Stimulated activated CD8-positive, alpha-beta memory T cell treated with anti-CD3 and anti-CD28 coated beads, Interleukin-4, amount 100 ng/mL, for 24 hours (primary cell): ENCODE results near the gene CHPF.

Source experiments
- DNase-seq: peaks from one replicate; pipeline ENCODE4 v3.0.0-alpha.2; 2020; ENCODE audit warnings: low read depth

The CHPF gene, protein sequence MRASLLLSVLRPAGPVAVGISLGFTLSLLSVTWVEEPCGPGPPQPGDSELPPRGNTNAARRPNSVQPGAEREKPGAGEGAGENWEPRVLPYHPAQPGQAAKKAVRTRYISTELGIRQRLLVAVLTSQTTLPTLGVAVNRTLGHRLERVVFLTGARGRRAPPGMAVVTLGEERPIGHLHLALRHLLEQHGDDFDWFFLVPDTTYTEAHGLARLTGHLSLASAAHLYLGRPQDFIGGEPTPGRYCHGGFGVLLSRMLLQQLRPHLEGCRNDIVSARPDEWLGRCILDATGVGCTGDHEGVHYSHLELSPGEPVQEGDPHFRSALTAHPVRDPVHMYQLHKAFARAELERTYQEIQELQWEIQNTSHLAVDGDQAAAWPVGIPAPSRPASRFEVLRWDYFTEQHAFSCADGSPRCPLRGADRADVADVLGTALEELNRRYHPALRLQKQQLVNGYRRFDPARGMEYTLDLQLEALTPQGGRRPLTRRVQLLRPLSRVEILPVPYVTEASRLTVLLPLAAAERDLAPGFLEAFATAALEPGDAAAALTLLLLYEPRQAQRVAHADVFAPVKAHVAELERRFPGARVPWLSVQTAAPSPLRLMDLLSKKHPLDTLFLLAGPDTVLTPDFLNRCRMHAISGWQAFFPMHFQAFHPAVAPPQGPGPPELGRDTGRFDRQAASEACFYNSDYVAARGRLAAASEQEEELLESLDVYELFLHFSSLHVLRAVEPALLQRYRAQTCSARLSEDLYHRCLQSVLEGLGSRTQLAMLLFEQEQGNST

DNA sequence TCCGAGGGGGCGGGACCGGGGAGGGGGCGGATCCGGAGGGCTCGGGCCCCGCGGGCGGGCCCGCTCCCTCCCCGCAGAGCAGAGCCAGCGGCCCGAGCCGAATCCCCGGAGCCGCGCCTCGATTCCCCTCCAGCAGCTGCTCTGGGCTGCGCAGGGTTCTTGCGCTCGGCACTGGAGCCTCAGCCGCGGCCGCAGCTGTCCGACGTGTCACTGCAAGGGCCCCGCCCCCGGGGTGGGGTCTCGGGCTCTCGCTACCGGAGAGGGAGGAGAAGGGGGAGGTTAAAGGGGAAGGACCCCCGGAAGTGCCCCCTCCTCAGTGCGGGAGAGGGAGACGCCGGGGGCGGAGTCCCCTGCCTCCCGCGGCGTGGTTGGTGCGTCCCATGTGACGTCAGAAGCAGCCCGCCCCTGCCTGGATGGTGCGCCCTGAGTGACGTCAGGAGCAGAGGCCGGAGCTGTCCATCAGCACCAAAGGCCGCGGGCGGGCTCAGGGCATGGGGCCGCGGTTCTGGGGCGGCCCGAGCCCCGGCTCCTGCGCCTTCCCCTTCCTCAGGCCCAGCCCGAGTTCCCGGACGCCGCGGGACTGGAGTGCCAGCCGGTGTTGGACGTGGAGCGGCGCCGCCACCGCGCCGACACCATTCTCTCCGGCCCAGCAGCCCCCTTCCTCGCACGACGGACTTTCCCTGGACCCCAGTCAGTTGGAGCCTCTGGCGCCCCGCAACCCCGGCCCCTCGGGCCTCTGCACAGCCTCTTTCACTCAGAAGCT, at the start of gene CHPF, which contains the start of gene TMEM198:
Gene CHPF (minus strand): TSS at position 214 of the 763 bp plus-strand sequence. CDS start 271 bp downstream, outside the sequence.
Gene TMEM198 (plus strand): TSS at position 433 of the 763 bp plus-strand sequence. CDS start 700 bp downstream, outside the sequence.
- DNase-seq = peak; percentile 90

DNA sequence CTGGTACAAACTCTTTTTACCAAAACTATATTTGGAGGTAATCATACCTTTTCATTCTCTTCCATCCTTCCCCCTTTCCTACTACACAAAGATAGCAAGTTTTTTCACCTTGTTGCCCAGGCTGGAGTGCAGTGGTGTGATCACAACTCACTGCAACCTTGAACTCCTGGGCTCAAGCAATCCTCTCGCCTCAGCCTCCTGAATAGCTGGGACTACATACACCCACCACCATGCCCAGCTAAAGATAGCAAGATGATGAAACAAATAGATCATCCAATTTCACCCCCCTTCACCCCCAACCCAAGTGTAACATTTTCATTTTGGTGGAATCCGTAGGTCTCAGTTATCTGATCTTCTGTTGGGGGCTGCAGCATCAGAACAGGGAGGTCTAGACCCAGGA, 49.5 kb upstream of the CHPF start:
- DNase-seq = no peak

DNA sequence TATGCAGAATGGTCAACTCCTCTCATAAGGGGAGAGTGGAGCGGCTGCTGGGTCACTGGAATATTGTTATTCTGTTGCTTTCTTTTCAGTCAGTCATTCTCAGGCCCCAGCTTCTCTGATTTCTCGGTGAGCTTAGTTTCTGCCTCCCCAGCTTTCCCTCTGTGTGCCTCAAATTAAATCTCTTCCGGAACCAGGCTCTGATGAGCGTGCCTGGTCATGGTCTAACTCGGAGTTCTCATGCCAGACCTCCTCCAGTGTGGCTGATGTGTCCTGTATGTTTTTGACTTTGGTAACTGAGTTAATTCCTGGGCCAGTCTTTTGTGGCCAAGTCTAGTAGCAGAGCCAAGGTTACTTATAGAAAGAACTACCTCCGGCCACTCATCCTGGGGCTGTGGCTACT, 49.1 kb upstream of the CHPF start:
- no peak for DNase-seq

DNA sequence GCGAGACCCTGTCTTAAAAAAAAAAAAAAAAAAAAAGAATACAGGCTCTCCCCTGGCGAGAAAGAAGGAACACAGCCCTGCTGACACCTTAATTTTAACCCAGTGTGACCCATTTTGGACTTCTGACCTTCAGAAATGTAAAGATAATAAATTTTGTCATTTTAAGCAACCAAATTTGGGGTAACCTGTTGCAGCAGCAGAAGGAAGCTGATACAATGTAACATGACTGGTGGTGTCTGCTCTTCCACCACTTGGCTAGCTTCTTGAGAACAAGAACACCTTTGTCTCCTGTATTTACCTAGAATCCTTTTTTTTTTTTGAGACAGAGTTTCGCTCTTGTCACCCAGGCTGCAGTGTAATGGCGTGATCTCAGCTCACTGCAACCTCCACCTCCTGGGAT, 47.5 kb upstream of the CHPF start:
- no peak for DNase-seq

DNA sequence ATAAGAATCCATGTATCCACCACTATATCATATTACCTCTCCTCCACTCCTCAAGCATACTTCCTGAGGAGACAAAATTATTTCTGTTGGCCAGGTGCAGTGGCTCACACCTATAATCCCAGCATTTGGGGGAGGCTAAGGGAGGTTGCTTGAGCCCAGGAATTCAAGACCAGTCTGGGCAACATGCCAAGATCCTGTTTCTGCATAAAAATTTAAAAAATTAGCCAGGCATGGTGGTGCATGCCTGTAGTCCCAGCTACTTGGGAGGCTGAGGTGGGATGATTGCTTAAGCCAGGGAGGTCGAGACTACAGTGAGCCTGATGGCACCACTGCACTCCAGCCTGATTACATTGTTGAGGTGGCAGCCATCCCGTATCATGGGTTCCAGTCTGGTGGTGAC, 37.7 kb upstream of the CHPF start:
- no peak for DNase-seq

DNA sequence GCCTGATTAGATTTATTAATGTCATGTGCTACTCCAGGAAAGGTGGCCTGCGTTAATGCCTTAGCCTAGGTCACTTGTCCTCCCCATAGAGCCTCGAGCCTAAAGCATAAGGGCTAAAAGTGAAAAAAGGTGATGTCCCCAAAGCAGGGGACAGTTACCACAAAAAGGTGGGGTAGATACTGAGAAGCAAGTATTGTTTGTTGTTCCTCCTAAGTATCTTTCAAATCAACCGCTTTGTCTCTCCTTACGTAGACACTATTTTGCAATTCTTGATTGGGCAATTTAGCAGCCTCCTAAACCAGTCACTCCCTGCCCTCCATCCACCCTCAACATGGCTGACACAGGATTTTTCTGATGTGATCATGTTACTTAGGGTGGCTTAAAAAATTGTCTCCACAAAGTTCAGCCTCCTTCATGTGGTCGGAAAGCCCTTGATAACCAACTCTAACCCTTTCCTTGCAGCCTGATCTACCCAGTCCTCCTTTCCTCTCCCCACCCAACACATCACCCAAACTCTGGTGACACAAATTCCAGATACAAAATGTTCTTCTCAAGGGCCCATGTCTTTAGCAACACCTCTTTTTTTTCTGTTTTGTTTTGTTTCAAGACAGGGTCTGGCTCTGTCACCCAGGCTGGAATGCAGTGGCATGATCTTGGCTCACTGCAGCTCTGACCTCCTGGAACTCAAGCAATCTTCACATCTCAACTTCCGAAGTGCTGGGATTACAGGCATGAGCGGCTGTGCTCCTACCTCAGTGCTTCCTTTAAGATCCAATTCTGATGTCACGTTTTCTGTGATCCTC, 35.4 kb upstream of the CHPF start:
- no peak for DNase-seq

DNA sequence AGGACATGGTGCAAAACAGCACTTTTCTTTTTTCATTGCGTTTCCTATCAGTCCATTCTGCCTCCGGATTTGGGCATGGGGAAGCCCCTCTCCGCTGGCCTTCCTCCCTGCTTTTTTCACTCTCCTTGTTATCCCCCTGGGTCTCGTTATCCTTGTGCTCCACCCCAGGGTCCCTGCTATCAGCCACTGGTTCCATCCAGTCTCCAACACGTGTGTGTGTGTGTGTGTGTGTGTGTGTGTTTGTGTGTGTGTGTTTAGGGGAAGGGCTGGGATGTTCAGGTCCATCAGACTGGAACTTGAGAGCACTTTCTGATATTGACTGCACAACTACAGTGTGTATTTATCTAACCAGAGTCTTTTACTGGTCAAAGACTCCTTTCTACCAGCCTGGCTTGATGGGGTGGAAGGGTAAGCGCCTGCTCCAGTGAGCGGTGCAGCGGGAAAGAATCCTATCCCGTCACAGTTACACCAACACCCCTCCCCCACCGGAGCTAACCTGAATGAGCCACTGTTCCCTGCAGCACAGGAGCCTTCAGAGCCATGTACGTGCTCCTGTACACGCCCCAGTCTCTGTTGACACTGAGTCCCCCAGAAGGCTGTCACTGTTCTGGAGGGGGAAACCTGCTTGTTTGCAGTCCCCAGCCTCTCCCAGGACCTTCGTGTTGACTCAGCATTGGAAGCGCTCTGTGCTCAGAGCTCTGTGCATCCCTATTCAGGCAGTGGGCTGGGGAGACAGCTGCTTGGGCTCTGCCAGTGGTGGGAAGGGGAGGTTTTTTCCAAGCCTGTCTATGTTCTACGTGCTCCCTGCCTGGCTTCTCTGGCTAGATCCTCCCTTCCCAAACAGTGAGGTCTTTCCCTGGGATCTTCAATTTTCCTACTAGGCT, 33.1 kb upstream of the CHPF start:
- no peak for DNase-seq

DNA sequence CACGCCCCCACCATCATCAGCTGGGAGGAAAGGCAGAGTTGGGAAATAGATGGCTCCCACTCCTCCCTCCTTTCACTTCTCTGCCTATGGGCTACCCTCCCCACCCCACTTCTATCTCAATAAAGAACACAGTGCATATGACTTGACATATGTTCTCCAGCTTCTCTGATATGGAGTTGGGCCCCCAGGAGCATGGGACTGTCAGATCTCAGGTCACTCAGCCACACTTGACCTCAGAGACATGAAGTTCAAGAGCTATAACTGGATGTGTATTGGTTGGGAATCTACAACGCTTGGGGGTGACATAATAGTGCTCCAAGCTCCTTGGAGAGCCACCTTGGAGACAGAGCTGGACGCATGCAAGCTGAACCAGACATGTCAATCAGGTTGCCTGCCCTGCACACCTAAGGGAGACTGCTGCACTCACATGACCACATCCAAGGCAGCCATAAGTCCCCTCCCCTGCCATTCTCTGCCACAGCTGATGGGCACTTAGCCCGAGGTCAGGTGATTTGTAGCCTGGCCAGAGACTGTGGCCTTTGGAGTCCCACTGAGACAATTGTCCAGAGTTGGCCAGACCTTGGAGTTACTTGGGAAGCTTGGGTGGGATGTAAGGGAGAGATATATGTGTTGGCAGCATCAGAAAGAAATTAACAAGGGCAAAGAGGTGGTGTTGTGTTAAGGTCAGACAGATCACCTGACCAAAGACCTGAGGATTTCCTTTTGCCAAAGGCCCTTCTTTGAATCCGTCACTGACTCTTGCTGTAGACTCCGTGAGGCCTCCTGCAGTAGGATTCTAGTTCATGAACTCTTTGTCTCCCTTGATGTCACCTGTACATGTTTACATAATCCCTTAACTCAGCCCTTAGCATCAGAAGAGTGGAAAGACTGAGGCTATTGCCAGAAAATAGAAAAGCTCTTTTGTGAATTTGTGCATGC, 32.2 kb upstream of the CHPF start:
- no peak for DNase-seq

DNA sequence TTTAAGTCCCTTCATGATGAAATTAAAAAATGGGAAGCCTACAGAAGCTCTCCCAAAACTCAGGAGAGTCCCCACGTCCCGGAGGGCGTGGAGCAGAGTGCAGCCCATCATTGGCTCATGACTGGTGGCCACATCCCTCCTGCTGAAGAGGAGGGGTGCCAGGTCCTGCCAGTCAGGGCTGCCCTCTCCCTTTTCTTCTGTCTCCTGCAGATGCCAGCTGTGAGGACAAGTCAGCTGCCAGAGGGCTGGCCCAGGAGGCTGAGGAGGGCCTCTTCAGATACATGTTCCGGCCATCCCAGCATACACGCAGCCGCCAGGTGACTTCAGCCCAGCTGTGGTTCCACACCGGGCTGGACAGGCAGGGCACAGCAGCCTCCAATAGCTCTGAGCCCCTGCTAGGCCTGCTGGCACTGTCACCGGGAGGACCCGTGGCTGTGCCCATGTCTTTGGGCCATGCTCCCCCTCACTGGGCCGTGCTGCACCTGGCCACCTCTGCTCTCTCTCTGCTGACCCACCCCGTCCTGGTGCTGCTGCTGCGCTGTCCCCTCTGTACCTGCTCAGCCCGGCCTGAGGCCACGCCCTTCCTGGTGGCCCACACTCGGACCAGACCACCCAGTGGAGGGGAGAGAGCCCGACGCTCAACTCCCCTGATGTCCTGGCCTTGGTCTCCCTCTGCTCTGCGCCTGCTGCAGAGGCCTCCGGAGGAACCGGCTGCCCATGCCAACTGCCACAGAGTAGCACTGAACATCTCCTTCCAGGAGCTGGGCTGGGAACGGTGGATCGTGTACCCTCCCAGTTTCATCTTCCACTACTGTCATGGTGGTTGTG, 31.1 kb upstream of the CHPF start:
- DNase-seq = no peak

DNA sequence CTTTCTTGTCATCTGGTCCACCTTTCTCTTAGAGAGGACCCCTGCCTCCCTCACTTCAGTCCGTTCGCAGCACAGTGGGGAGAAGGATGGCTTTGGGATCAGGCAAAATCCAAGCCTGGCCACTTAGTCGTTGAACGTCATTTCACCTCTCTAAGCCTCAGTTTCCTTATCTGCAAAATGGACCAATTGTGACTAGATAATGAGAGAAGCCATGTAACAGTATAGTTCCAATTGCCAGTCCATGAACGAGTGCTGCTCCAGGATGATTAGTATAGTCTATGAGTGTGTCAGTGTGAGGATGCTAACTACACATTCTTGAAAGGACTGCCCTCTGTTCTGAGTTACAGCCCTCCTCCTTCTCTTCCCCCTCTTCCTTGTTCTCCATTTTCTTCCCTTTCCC, 29.6 kb upstream of the CHPF start:
- DNase-seq = no peak

DNA sequence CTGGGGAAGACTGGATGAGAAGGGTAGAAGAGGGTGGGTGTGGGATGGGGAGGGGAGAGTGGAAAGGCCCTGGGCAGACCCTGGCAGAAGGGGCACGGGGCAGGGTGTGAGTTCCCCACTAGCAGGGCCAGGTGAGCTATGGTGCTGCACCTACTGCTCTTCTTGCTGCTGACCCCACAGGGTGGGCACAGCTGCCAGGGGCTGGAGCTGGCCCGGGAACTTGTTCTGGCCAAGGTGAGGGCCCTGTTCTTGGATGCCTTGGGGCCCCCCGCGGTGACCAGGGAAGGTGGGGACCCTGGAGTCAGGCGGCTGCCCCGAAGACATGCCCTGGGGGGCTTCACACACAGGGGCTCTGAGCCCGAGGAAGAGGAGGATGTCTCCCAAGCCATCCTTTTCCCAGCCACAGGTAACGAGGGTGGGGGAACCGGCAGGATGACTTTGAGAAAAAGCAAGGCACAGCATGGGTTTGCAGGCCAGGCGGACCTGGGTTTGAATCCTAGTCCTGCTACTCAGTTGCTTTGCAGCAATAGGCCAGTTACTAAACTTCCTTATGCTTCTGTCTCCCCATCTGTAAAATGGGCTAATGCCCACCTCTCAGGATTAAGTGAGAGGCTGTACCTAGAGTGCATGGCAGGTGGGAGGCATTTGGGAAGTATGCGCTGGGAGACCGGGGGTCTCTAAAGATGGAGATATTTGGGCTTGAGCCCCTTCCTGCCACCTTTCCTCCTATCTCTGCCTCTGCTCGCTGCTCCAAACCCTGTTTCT, 28.8 kb upstream of the CHPF start, which contains the start of gene INHA:
Gene INHA (plus strand): TSS at position 74 of the 765 bp plus-strand sequence. CDS start 65 bp downstream, at position 139.
- no peak for DNase-seq

DNA sequence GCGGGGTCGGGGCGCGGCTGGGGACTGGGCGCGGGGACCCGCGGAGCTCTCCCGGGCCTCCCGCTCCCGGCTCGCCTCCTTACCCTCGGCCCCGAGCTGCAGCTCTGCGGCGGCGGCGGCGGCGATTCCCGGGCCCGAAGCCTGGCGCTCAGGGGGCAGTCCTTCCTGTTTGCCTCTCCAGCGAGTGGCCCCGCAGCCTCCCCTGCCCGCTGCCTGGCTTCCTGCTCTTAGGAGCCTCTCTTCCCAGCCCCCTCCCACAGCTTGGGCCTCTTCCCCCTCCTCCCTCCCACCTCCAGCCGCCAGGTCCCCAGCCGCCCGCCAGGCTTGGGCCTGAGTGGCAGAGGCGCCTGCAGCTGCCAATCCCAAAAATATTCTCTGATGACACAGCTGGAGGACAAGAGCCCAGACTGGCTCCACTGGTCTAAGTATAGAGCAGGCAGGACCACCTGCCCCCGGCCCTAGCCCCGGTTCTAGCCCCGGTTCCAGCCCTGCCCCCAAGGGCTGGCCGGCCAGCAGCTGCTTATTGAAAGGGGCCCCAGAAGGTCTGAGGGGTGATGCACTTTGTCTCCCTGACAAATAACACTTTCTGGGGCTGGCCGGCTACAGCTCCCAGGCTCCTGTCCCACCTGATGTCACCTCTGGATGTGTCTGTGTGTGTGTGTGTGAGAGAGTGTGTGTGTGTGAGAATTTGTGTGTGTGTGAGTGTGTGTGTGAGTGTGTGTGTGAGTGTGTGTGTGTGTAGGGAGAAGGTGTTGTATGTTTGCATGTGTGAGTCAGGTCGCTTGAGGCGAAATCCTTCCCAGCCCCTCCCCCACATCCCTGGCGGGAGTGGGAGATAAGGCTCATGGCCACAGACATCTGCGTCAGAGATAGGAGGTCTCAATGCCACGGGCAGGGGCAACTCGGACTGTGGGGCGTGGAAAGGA, 28.0 kb upstream of the CHPF start, which contains the start of gene OBSL1:
Gene OBSL1 (minus strand): TSS at position 229 of the 926 bp plus-strand sequence. CDS start 307 bp downstream, outside the sequence.
- DNase-seq = no peak

DNA sequence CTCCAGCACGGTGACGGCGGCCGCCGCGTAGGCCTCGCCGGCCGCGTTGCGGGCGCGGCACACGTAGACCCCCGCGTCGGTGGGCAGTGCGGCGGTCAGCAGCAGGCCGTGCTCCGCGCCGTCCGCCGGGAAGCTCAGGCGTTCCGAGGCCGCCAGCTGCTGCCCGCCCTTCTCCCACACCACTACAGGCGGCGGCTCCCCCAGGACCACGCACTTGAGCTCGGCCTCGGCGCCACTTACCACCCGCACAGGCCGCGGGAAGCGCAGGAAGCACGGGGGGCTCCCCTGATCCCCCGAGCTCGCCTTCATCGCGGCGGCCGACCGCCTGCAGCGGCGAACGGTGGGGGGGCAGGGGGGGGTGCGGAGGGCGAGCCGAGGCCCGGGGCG, 27.3 kb upstream of the CHPF start:
- DNase-seq = no peak

DNA sequence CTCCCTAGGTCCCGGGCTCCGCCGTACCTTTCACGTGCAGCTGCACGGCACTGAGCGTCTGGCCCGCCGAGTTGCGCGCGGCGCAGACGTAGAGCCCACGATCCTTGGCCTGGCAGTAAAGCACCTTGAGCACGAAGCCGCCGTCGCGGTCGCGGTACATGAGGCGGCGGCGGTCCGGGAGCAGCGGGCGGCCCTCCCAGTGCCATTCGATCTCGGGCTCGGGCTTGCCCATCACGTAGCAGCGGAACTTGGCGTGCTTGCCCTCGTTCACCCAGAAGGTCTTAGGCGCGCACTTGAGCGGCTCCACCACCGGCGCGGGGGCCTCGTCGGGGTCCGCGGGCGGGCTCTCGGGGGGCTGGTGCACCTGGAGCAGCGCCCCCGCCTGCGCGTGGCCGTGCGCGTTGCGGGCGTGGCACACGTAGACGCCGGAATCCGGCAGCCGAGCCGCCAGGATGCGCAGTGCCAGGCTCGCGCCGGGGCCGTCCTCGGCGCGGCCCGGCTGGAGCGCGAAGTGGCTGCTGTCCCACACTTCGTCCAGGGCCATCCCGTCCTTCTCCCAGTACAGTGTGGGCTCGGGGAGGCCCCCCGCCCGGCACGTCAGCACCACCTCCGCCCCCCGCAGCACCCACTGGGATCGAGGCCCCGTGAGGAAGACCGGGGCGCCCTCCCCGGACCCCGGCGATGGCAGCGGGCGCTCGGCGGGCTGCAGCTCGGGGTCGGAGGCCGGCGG, 26.8 kb upstream of the CHPF start:
- DNase-seq = no peak

DNA sequence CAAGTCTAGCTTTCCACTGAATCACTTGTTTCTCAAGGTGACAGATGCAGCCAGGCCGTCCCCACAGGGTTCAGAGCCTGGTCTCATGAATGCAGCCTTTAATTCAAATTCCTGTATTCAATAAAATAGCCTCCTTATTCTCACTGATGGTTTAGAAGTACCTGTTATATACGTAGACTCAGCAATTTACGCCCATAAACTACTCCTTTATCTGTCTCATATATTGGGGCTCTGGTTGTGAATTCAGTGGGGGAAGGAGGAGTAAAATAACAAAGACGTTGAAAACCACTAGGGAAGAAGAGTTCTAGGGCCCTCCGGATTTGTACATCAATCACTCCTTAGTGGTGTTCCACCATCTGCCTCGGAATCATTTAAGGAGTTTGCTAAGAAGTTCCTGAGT, 26.0 kb upstream of the CHPF start:
- no peak for DNase-seq

DNA sequence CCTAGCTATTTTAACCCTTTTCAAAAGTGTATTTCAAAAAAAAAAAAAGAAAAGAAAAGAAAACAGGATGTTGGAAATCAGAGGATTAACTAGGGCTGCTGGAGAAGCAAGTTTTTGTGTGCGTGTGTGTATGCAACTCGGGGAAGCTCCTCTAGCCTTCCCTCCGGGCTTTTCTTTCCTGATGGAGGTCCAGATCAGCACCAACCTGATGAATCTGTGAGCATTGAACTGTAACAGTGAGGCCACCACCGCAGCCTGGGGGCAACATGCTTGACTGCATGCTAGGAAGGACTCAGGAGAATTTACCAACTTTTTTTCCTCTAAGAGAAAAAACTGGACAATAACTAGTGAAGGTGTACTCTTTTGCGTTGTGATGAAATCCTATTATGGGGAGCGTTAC, 25.4 kb upstream of the CHPF start:
- DNase-seq = no peak
